ENCODE data around the gene C1QTNF1.

DNA sequence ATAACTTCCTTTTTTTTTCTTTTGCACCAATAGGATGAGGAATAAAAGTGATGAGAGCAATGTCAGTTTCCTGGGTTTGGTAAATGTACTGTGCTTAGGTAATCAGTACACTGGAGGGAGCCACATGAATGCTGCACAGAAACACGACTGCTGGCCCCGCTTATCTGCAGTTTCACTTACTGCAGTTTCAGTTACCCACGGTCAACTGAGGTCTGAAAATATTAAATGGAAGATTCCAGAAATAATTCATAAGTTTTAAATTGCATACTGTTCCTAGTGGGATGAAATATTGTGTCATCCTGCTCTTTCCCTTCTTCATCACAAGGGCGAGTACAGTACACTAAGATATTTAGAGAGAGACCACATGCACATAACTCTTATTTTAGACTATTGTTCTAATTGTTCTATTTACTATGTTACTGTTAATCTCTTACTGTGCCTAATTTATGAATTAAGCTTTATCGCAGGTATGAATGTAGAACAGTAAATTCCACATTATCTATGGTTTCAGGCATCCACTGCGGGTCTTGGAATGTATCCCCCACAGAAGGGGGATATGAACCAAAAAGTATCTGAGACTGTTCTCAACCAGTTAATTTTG lies 37.8 kb upstream of the C1QTNF1 start:
- TF ChIP-seq POLR2A (IDR thresholded peaks at IDR 0.05) = no peak
- TF ChIP-seq, protein P1, sequence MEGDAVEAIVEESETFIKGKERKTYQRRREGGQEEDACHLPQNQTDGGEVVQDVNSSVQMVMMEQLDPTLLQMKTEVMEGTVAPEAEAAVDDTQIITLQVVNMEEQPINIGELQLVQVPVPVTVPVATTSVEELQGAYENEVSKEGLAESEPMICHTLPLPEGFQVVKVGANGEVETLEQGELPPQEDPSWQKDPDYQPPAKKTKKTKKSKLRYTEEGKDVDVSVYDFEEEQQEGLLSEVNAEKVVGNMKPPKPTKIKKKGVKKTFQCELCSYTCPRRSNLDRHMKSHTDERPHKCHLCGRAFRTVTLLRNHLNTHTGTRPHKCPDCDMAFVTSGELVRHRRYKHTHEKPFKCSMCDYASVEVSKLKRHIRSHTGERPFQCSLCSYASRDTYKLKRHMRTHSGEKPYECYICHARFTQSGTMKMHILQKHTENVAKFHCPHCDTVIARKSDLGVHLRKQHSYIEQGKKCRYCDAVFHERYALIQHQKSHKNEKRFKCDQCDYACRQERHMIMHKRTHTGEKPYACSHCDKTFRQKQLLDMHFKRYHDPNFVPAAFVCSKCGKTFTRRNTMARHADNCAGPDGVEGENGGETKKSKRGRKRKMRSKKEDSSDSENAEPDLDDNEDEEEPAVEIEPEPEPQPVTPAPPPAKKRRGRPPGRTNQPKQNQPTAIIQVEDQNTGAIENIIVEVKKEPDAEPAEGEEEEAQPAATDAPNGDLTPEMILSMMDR (IDR thresholded peaks at IDR 0.05) = peak; percentile 19 to 49 (median 28)
